HG03565 (cell line): ENCODE results near the gene MSH3.
"Not testable (repeated sequence)": the region's sequence is repeated elsewhere in the genome, so short reads cannot be mapped to it uniquely, and the experiment has no call there.

Experiments used
- ATAC-seq: cut with Tn5 transposase; IDR thresholded peaks from one replicate; pipeline ENCODE4 v1.9.1; 2021; ENCODE audit warnings: mild to moderate bottlenecking, moderate library complexity; ENCODE audit not compliant: unreplicated experiment

The MSH3 gene

DNA sequence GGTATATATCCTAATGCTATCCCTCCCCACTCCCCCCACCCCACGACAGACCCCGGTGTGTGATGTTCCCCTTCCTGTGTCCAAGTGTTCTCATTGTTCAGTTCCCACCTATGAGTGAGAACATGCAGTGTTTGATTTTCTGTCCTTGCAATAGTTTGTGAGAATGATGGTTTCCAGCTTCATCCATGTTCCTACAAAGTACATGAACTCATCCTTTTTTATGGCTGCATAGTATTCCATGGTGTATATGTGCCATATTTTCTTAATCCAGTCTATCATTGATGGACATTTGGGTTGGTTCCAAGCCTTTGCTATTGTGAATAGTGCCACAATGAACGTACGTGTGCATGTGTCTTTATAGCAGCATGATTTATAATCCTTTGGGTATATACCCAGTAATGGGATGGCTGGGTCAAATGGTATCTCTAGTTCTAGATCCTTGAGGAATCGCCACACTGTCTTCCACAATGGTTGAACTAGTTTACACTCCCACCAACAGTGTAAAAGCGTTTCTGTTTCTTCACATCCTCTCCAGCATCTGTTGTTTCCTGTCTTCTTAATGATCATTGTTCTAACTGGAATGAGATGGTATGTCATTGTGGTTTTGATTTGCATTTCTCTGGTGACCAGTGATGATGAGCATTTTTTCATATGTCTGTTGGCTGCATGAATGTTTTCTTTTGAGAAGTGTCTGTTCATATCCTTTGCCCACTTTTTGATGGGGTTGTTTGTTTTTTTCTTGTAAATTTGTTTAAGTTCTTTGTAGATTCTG, 186.8 kb downstream of the MSH3 start:
- not testable (repeated sequence) for ATAC-seq

DNA sequence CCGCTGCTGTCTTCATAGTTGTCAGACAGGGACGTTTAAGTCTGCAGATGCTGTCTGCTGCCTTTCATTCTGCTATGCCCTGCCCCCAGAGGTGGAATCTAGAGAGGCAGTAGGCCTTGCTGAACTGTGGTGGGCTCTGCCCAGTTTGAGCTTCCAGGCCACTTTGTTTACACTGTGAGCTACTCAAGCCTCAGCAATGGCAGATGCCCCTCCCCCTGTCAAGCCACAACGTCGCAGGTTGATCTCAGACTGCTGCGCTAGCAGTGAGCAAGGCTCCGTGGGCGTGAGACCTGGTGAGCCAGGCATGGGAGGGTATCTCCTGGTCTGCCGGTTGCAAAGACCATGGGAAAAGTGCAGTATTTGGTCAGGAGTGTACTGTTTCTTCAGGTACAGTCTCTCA, 192.0 kb downstream of the MSH3 start:
- ATAC-seq, result not testable (repeated sequence)

DNA sequence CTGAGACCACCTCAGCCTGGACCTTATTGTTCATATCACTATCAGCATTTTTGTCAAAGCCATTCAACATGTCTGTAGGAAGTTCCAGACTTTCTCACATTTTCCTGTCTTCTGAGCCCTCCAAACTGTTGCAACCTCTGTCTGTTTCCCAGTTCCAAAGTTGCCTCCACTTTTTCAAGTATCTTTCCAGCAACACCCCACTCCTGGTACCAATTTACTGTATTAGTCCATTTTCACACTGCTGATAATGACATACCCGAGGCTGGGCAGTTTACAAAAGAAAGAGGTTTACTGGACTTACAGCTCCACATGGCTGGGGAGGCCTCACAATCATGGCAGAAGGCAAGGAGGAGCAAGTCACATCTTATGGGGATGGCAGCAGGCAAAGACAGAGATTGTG, 195.7 kb downstream of the MSH3 start:
- ATAC-seq, result not testable (repeated sequence)

DNA sequence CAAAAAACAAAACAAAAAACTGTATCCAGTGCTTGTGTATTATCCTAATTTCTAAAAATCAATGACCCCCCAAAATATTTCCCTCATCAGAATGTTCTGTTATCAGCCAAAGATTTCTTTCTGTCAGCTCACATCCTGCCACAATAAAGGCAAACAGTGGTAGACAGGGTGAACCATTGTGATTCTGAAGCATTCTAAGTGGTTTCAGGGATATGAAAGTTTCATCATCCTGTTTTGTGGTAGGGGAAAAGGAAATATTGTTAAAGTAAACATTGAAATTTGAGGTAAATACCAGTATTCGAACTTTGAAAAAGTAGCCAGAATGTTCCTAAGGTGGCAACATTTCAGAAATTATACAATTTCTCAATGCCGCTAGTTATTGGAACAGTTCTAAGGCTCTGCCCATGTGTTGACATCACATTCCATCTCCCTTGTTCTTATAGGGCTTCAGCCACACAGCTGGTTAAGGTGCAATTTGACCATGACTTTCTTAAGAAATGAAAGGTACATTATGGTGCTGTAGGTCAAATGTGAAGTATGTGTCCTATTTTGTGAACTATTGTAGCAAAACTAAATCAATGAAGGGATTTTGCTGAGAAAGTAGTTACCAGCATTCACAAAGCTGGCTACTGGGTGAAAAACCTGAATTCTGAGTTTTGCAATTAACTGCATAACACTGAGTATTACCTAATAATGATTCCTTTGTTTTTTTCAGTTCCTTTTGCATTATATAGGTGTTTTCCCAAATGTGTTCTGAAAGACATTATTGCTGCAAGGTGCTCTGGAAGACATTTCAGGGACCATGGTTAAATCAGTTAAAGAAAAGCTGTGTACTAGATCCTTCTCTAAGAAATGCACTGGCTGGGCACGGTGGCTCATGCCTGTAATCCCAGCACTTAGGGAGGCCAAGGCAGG, 198.1 kb downstream of the MSH3 start:
- ATAC-seq, result no peak

DNA sequence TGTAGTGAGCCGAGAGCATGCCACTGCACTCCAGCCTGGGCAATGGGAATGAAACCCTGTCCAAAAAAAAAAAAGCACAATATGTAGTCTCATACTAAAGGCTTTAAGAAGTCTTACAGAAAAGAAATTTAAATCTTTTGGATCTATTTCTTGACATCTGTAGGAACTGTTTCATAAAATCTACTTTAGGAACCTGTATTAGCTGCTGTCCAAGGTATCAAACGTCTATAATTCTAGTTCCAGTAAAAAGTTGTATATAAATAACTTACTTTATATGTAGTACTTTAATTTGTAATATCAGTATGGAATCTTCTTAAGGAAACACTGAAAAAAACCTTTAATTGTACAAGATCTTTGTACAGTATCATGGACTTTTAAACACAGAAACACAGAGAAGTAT, 199.0 kb downstream of the MSH3 start:
- no peak for ATAC-seq

DNA sequence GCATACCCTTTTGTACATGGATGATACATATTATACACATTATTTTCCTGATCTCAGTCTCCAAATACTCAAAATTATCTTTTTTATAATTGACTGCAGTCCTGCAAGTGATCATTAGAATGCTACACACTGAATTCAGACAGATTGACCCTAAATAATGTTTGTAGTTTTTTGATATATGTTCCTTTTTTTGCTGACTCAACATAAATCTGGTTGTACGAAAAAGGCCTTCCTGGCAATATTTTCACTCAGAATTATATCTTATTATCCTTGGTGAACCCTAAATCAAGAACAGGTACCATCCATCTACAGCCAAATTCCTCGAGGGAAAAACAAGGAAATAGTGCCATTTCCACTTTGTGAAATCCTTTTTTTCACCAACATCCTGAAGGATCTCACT, 200.1 kb downstream of the MSH3 start:
- no peak for ATAC-seq

DNA sequence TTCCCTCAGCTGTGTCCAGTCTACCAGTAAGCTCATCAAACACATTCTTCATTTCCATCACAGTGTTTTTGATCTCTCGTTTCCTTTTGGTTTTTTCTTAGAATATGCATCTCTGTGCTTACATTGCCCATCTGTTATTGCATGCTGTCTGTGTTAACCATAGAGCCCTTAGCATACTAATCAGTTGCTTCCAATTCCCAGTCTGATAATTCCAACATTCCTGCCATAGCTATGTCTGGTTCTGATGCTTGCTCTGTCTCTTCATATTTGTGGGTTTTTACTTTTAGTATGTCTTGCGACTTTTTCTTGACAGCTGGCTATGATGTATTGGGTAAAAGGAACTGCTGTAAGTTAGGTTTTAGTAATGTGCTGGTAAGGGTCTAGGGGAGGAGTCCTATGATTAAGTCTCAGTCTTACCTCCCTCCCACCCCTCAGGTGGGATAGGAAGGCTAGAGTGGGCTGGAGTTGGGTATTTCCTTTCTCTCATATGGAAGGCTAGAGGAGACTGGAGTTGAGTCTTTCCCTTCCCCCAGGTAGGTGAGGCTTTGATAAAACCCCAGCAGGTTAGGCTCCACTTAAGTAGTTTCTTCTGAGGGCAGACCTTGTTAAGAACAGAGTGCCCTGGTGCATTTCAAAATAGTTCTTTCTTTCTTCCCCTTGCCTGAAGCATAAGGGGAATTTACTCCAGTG, 206.6 kb downstream of the MSH3 start:
- no peak for ATAC-seq

DNA sequence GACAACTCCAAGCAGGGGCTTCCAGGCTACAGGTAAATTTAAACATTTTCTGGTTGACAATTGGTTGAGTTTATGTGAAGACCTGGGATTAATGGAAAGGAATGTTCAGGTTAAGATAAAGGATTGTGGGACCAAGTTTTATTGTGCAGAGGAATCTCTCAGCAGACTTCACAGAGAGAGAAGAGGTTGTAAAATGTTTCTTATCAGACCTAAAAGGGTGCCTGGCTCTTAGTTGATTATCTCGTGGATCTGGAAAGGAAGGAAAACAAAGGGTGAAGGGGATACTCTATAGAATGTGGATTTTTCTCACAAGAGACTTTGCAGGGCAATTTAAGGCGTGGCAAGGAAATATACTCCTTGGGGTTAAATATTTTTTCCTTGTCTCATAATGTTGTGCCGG, 209.3 kb downstream of the MSH3 start:
- no peak for ATAC-seq

DNA sequence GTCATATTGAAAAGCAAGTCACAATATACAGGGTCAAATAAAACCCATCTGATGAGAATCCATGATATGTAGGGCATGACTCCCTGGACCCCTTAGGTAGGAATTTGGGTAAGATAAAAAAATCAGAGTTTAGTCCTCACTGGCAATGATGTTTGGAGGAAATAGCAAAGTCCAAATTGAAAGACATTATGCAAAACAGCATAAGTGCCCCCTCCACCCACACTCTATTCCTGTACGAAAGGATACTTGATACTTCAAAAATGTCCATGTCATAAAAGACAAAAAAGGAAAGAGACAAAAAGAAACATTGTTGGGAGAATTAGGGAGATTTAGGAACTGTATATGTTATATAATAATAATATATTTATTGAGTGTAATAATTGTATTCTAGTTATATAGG, 209.7 kb downstream of the MSH3 start:
- ATAC-seq, result no peak

DNA sequence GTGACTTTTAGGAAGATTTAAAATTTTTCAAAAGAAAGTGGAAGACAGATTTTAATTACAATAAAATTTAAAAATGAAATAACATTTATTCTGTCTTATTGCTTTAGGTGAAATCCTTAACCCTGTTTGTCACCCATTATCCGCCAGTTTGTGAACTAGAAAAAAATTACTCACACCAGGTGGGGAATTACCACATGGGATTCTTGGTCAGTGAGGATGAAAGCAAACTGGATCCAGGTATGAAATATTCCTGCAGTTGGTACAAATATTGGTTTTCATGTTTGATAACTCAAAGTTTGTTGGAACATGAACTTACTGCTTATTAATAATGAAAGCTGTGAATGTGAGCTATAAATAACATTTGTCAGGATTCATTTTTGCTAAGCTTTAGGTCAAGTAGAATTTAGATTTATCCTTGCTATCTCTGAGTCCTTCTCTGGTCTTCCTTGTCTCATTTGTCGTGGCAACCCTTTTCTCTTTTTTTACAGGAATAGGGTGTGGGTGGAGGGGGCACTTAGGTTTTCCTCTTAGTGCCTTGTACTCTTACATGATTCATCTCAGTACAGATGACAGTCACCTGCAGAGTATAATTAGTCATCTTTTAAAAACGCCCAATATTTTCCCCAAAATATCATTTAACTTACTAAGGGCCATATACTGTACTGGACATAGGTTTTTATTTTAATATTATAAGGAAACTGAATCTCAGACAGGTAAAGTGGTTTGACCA, 210.4 kb downstream of the MSH3 start:
- ATAC-seq, result peak; percentile 60

DNA sequence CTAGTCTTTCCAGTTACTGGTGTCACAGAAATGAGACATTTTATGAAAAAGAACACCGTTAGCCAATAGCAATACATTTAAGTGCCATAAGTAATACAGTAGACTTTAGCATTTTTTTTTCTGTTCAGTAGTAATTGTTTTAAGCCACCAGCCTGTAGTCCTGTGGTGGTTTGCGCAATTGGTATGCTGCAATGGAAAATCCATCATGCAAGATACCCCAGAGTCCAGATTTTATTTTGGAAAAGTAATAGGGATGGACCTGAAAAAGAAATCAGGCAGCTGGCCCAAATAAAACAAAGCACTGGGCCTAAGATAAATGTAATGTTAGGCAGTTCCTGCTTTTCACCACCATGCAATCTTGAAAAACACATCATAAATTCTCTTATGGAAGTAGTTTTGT, 211.1 kb downstream of the MSH3 start:
- no peak for ATAC-seq

DNA sequence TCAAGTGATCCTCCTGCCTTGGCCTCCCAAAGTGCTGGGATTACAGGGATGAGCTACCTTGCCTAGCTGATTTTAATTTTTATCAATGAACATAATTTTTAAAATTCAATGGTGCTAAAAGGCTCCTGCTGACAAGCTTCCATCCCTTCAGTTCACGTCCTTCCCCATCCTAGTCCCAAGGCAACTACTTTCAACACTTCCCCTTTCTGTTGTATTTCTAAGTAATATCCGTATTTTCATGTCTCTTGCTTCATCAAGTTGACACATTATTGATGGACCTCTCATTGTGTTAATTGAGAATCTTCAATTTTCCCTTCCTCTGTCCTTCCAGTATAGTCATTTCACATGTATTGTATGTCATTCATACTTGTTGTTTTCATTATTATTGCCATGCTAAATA, 211.9 kb downstream of the MSH3 start:
- ATAC-seq, result no peak

DNA sequence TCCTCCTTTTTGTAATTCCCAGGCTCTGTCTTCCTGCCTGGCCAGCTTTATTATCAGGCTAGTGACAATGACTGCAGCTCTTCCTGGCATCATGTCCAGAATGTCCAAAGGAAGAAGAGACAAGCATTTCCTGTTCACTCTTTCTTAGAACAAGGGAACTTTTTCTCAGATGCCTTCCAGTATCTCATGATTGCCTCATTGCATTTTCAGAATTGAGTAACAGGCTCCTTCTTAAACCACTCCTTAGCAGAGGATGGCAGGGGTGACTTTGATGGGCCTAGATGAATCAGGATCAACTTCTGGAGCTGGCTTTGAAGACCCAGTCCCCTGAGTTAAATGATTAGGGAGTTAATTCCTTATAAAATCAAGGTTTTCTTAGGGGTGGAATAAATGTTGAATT, 212.8 kb downstream of the MSH3 start:
- no peak for ATAC-seq

DNA sequence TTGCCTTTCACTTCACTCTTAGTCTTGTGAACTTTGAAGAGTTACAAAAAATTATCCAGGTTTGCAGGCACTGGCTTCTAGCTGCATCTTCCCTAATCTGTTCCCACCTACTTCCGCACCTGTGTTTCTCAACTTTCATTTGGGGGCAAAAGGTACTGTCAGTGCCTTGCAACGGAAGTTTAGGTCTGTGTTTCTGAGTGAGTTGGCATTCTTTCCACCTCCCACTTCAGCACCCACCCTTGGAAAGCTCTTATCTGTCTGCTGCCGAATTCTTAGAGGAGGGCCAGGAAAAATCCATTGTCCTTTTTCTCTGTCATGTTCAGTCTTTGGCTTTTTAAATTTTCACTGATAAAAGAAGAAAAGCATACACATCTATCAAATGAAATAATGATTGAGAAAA, 216.0 kb downstream of the MSH3 start:
- ATAC-seq, result no peak

DNA sequence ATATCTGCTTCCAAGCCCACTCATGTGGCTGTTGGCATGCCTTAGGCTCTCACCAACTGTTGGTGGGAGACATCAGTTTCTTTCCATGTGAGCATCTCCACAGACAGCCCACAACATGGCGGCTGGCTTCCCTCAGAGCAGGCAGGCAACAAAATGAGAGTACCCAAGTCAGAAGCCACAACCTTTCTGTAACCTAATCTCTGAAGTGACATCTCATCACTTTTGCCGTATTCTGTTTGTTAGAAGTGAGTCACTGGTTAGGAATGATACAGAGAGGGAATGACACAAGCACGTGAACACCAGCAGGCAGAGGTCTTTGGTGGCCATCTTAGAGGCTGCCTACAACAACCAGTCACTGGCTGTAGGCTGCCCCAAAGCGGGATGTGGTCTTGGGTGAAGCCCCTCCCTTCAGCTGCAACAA, 217.1 kb downstream of the MSH3 start:
- no peak for ATAC-seq

DNA sequence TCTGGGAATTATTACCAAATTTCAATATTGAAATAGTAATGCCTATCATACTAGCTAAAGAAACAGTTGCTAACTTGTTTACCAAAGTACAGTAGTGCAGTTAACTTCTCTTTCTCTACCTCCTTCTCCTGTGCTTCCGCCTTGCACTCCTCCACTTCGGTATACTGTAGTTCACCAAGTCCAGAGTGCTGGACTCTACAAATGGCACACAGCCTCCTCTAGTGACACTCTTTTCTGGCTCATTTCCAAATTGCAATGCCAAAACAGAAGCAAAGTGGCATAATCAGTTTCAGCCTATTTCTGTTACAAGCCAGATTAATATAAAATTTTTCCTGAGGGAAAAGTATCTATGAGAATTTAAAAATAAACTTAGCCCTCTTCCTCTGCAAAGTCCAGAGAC, 219.7 kb downstream of the MSH3 start:
- ATAC-seq, result no peak

DNA sequence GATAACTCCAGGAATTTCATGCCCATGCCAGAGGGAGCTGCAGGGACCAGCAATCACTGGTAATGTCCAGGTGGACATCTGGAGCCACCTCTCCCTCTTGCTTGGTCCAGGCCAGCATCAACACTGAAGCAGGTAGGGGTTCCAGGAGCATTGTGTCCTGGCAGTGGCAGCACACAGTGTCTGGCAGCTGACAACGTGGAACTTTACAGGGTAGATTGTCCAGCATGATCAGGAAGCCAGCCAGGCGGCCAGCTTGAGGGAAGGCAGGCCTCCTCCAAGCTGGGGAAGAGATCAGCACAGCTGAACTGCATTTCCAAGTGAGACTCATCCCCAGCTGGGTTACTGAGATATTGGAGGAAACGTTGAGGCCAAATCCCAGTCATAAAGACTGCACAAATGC, 223.1 kb downstream of the MSH3 start:
- ATAC-seq, result no peak

DNA sequence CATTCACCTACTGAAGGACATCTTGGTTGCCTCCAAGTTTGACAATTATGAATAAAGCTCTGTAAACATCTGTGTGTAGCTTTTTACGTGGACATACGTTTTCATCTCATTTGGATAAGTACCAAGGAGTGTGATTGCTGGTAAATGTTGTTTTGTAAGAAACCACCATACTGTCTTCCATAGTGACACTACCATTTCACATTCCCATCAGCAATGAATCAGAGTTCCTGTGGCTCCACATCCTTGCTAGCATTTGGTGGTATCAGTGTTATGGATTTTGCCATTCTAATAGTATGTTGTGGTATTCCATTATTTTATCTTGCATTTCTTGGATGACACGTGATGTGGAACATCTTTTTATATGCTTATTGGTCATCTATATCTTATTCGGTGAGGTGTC, 227.3 kb downstream of the MSH3 start:
- ATAC-seq, result no peak

DNA sequence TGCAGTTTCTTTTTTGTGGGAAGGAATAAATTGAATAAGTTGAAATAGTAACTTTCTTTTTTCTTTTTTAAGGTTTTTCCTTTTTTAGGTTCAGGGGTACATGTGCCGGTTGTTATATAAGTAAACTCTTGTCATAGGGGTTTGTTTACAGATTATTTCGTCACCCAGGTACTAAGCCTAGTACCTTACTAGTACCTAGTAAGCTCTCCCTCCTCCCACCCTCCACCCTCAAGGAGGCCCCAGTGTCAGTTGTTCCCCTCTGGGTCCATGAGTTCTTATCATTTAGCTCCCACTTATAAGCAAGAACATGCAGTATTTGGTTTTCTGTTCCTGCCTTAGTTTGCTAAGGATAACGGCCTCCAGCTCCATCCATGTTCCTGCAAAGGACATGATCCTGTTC, 228.9 kb downstream of the MSH3 start:
- not testable (repeated sequence) for ATAC-seq

DNA sequence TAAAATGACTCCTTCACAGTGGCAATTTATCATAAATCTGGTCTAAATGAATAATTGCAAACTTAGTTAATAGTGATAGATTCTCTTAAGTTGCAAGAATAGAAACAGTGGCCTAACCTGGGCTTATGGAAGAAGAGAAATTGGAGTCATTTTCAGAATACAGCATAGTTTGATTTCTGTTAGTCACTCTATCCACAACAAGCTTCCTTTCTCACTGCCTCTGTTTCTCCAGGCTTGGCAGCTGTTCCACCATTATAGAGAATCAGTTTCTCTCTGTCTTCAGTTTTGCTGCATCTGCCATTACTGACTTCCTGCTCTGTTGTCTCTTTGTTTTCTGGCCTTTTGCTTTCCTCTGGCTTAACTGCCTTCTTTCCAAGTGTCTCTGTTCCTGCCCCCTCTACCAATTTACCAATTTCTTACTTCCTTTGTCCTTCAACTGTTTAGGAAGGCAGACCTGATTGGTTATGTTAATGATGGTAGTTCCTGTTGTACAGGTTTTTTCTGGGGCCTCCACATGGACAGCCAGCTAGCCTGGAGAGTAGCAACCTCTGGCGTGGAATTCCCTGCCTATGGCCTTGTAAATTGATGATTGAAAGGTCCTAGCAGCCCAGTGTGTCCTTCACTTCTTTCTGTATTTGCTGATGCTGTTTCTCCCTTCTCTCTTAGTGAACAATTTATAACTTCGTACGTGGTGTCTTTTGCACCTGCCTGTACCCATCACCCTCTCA, 229.8 kb downstream of the MSH3 start:
- ATAC-seq, result no peak
